Activated CD4-positive, alpha-beta T cell treated with anti-CD3 and anti-CD28 coated beads, Interleukin-2, amount 50 U/mL, for 4 hours (primary cell): ENCODE measurements around the gene FOXR2.

ENCODE experiments used
- DNase-seq, 2 experiments: peaks; one replicate each; pipeline ENCODE4 v3.0.0-alpha.2; 2020

The FOXR2 gene

GRCh38 chrX:55623100-55623499 is at the start of gene FOXR2:
Gene FOXR2 (plus strand): TSS chrX:55623400. CDS start chrX:55623712, 312 bp downstream.
- no peak for DNase-seq

- DNase-seq, result no peak
These were observed 44.1 kb upstream of the FOXR2 start for GRCh38 chrX:55579115-55579514.

- DNase-seq, result no peak
These were observed 40.8 kb upstream of the FOXR2 start for GRCh38 chrX:55582447-55582846.

GRCh38 chrX:55593296-55593695 is 29.9 kb upstream of the FOXR2 start:
- no peak for DNase-seq

- DNase-seq, result no peak
These were observed 29.4 kb upstream of the FOXR2 start for GRCh38 chrX:55593756-55594257.

GRCh38 chrX:55598333-55598732 is 24.9 kb upstream of the FOXR2 start:
- DNase-seq, result no peak

GRCh38 chrX:55619547-55619946 is 3.7 kb upstream of the FOXR2 start:
- no peak for DNase-seq

- no peak for DNase-seq
These were observed 1.2 kb downstream of the FOXR2 start for GRCh38 chrX:55624403-55624802.

- DNase-seq, result no peak
These were observed 12.9 kb downstream of the FOXR2 start for GRCh38 chrX:55636109-55636508.

GRCh38 chrX:55638933-55639332 is 15.7 kb downstream of the FOXR2 start:
- DNase-seq, result no peak

GRCh38 chrX:55640854-55641253 is 17.7 kb downstream of the FOXR2 start:
- DNase-seq, result no peak

- DNase-seq, result no peak
These were observed 25.2 kb downstream of the FOXR2 start for GRCh38 chrX:55648434-55648833.

GRCh38 chrX:55659931-55660330 is 36.7 kb downstream of the FOXR2 start:
- no peak for DNase-seq

GRCh38 chrX:55663584-55663983 is 40.4 kb downstream of the FOXR2 start:
- DNase-seq, result no peak

- DNase-seq, result no peak
These were observed 44.9 kb downstream of the FOXR2 start for GRCh38 chrX:55668084-55668483.
